DND-41 (cell line): ENCODE data around the gene SLCO4A1.

ENCODE experiments used
- ATAC-seq: fragments of 200-7000 bp; cut with Tn5 transposase; 3 replicates; pipeline ENCODE4 v1.9.1; 2021; ENCODE audit warnings: low read depth; ENCODE audit not compliant: insufficient read depth
- DNase-seq: peaks from one replicate; pipeline ENCODE4 v3.0.0-alpha.2; 2020
- H2AFZ ChIP-seq: 2 replicates; pipeline ENCODE4 v1.6.0; 2012; ENCODE audit warnings: low read depth, low read length
- H3K27ac ChIP-seq: 2 replicates; pipeline ENCODE4 v1.5.1; 2012; ENCODE audit warnings: low read length, inconsistent platforms
- H3K27me3 ChIP-seq: fragments of 200-600 bp; sonication (generic); 2 replicates; pipeline ENCODE4 v1.6.0; 2012; ENCODE audit warnings: low read length, mild to moderate bottlenecking, inconsistent platforms; ENCODE audit not compliant: insufficient read depth, poor library complexity
- H3K36me3 ChIP-seq: 2 replicates; pipeline ENCODE4 v1.5.1; 2012; ENCODE audit warnings: low read length, inconsistent platforms; ENCODE audit not compliant: insufficient read depth
- H3K4me1 ChIP-seq: 2 replicates; pipeline ENCODE4 v1.5.1; 2012; ENCODE audit warnings: mild to moderate bottlenecking, low read length; ENCODE audit not compliant: insufficient read depth
- H3K4me2 ChIP-seq: 2 replicates; pipeline ENCODE4 v1.6.0; 2012; ENCODE audit warnings: mild to moderate bottlenecking, moderate library complexity, low read length, inconsistent platforms; ENCODE audit not compliant: insufficient read depth
- H3K4me3 ChIP-seq, 2 experiments: fragments of 200-600 bp in 1 of 2; shearing (Covaris generic) in 1 of 2; 2 replicates each; pipeline ENCODE4 v1.5.1; 2012 to 2016; ENCODE audit warnings: inconsistent platforms in 2 of 2, low read length in 2 of 2, mild to moderate bottlenecking in 2 of 2, low read depth in 1 of 2, moderate library complexity in 1 of 2
- H3K79me2 ChIP-seq: 2 replicates; pipeline ENCODE4 v1.6.0; 2012; ENCODE audit warnings: low read length, inconsistent platforms; ENCODE audit not compliant: insufficient read depth
- H3K9ac ChIP-seq: 2 replicates; pipeline ENCODE4 v1.6.0; 2012; ENCODE audit warnings: low read depth, mild to moderate bottlenecking, inconsistent platforms, low read length, moderate library complexity
- H3K9me3 ChIP-seq: 2 replicates; pipeline ENCODE4 v1.5.1; 2012; ENCODE audit warnings: low read length, moderate library complexity, mild to moderate bottlenecking, inconsistent platforms; ENCODE audit not compliant: insufficient read depth, severe bottlenecking
- H4K20me1 ChIP-seq: 2 replicates; pipeline ENCODE4 v1.6.0; 2012; ENCODE audit warnings: low read length; ENCODE audit not compliant: insufficient read depth
- EZH2 ChIP-seq: IDR thresholded peaks from 3 replicates; pipeline ENCODE4 v1.6.1; 2012; ENCODE audit warnings: borderline replicate concordance, low read depth, mild to moderate bottlenecking, moderate library complexity, low read length, inconsistent platforms; ENCODE audit not compliant: severe bottlenecking
- TF ChIP-seq, protein P1 (sequence below): IDR thresholded peaks from 2 replicates; pipeline ENCODE4 v1.5.1; 2012; ENCODE audit warnings: borderline replicate concordance, low read length, moderate library complexity, mild to moderate bottlenecking; ENCODE audit not compliant: poor library complexity, severe bottlenecking; ENCODE audit errors: extremely low read depth

SLCO4A1 gene

DNA sequence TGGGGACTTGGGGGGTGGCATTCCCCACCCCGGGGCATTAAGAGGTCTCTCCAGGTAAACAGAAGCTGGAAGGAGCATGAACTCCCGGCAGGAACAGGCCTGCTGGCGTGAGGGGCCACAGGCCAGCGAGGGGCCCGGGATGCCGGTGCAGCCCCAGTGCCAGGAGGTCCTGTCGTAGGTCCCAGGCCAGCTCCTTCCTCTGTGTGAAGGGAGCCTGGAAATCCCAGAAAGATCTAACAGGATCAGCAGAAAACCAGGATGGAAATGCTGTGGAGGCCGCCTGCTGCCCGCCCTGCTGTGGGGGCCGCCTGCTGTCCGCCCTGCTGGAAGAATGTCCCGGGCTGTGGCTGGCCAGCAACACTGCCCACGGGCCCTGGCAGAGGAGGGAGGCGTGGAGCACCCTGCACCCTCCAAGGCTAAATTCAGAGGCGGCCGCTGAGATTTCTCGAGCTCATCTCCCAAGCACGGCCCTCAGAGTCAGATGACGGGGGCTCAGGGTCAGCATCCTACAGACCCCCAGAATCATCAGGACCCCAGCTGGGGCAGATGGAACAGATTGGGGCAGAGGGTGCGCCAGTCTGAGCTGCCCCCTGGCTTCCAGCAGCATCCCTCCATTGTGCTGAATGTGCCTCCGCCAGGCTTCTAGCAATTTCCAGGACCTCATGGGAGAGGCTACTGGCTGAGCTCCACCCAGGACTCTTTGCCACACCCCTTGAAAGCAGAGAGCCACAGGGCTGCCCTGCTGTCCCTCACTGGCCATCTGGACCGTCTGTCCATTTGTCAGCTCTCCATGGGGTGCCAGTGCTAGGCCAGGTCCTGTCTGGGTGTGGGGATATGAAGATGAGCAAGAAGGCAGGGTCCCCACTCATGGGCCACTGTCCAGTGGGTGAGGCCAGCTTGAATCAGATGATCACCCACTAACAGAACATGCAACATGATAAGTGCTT lies 32.2 kb upstream of the SLCO4A1 start:
- Histone ChIP-seq H3K36me3 (no peaks in the 10 kb centered on the region), H3K79me2 (no peaks in the 10 kb centered on the region), H3K4me1 (no peaks in the 10 kb centered on the region), H2AFZ (no peak overlapping the region), H3K4me3 (no peak overlapping the region), H3K27ac (no peak overlapping the region), H3K4me2 (no peak overlapping the region), H3K9ac (no peak overlapping the region), H3K9me3 (no peaks in the 10 kb centered on the region), H4K20me1 (no peaks in the 10 kb centered on the region; the same call in 1 of the 2 replicates), H3K27me3 (peaks cover 7% of the 10 kb centered on the region)
- TF ChIP-seq, protein P1, sequence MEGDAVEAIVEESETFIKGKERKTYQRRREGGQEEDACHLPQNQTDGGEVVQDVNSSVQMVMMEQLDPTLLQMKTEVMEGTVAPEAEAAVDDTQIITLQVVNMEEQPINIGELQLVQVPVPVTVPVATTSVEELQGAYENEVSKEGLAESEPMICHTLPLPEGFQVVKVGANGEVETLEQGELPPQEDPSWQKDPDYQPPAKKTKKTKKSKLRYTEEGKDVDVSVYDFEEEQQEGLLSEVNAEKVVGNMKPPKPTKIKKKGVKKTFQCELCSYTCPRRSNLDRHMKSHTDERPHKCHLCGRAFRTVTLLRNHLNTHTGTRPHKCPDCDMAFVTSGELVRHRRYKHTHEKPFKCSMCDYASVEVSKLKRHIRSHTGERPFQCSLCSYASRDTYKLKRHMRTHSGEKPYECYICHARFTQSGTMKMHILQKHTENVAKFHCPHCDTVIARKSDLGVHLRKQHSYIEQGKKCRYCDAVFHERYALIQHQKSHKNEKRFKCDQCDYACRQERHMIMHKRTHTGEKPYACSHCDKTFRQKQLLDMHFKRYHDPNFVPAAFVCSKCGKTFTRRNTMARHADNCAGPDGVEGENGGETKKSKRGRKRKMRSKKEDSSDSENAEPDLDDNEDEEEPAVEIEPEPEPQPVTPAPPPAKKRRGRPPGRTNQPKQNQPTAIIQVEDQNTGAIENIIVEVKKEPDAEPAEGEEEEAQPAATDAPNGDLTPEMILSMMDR, result no peak
- TF ChIP-seq EZH2, result no peak
- ATAC-seq (no peak), DNase-seq (no peak)

DNA sequence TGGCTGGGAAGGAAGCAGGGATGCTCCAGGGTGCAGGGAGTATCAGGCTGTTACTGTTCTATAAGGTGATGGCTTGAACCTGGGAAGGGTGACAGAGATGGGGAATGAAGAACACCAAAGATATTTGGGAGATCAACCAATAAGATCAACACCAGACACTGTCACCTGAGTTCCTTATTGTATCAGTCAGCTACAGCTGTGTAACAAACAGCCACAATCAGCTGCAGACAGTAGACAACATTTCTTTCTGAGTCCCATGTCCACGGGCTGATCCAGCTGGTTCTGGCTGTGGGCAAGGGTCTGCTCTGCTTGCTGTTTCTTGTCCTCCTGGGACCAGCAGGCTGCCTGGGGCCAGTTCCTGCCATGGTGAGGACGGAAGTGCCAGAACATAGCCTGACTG lies 31.3 kb upstream of the SLCO4A1 start:
- ATAC-seq (no peak), DNase-seq (no peak)
- H3K4me3 ChIP-seq, result no peak overlapping the region
- no peak overlapping the region for H3K4me2 ChIP-seq
- H3K9ac ChIP-seq, result no peak overlapping the region
- H3K9me3 ChIP-seq, result no peaks in the 10 kb centered on the region
- H3K4me1 ChIP-seq, result no peaks in the 10 kb centered on the region
- peaks cover 7% of the 10 kb centered on the region for H3K27me3 ChIP-seq
- no peaks in the 10 kb centered on the region for H3K79me2 ChIP-seq
- TF ChIP-seq, protein P1, result no peak
- TF ChIP-seq EZH2, result no peak
- H3K36me3 ChIP-seq, result no peaks in the 10 kb centered on the region
- peaks cover 3% of the 10 kb centered on the region; the same call in 1 of the 2 replicates for H4K20me1 ChIP-seq
- H3K27ac ChIP-seq, result no peak overlapping the region
- no peak overlapping the region for H2AFZ ChIP-seq

DNA sequence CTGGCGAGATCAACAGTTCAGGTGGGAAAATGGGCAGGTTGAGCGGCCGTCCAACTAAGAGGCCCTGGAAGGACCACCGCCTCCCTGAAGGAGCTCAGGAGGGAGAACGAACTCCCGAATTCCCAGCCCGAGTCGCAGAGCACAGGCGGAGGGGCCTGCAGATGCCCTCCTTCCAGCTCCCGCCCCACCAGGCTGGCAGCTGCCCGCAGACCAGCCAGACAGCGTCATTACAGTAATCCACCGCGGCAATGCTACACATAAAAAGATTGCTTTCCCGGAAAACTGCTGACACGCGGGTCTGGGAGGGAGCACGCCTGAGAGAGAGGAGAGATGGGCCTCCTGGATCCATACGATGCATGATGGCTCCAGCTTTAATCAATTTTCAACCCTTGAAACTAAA lies 30.5 kb upstream of the SLCO4A1 start:
- TF ChIP-seq, protein P1, result no peak
- TF ChIP-seq EZH2, result no peak
- no peaks in the 10 kb centered on the region for H3K79me2 ChIP-seq
- H3K4me3 ChIP-seq, result no peak overlapping the region
- no peak for DNase-seq
- H3K27me3 ChIP-seq, result peaks cover 7% of the 10 kb centered on the region
- no peak overlapping the region for H3K9ac ChIP-seq
- H3K4me1 ChIP-seq, result no peaks in the 10 kb centered on the region
- no peak for ATAC-seq
- no peak overlapping the region for H3K4me2 ChIP-seq
- no peak overlapping the region for H2AFZ ChIP-seq
- no peaks in the 10 kb centered on the region for H3K36me3 ChIP-seq
- H3K27ac ChIP-seq, result no peak overlapping the region
- H4K20me1 ChIP-seq, result peaks cover 3% of the 10 kb centered on the region; the same call in 1 of the 2 replicates
- no peaks in the 10 kb centered on the region for H3K9me3 ChIP-seq
